ENCODE measurements around the gene PPP1R37.
"Not testable (repeated sequence)": the region's sequence is repeated elsewhere in the genome, so short reads cannot be mapped to it uniquely, and the experiment has no call there.

The PPP1R37 gene

DNA sequence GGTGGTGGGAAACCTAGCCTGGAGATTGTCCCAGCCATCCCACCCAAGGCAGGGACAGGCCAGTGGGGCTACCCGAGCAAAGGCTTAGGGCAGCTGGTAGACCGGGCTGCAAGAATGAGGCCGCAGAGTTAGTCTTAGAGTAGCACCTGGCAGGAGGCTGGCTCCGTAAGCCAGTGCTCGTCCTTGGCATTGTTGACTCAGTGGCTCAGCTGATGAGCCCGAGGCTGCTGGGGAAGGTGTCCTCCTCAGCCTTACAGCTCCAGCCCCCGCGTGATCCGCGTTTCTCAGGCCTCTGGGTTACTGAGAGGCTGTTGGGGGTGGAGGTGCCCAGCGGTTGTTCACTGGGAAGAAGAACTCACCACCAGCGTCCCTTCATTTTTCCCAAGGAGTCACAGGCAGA lies 24.7 kb downstream of the PPP1R37 start:
- no CpG with 5 or more reads among the region's 12 CpGs for WGBS, 2 donors (ENCODE audit: extremely low coverage in 2 of 2, insufficient read length in 2 of 2, insufficient replicate concordance in 1 of 2)
- H3K4me2 ChIP-seq (ENCODE audit: insufficient read depth, low read length, poor library complexity, severe bottlenecking), result no peak overlapping the region
- H3K4me1 ChIP-seq (ENCODE audit: control insufficient read depth in 2 of 2, insufficient read depth in 1 of 2, low read depth in 1 of 2, low read length in 2 of 2), result peaks cover 16 to 21% of the 10 kb centered on the region in 2 donors
- H3K14ac ChIP-seq (ENCODE audit: low read length), result peak overlapping the region; percentile 38
- H3K9me3 ChIP-seq (replicated peaks in 1 of 2; ENCODE audit: control insufficient read depth in 2 of 2, insufficient read depth in 1 of 2, low read depth in 1 of 2, low read length in 2 of 2), result peaks cover 0 to 2% of the 10 kb centered on the region in 2 donors
- H3K27ac ChIP-seq (replicated peaks; ENCODE audit: low read length), result no peak overlapping the region
- H2AK5ac ChIP-seq (ENCODE audit: low read depth, low read length), result peak overlapping the region; percentile 88
- no peak overlapping the region for H2BK5ac ChIP-seq (ENCODE audit: low read length)
- no peak for DNase-seq (ENCODE audit: low spot score)
- H2BK120ac ChIP-seq (ENCODE audit: low read depth, low read length), result no peak overlapping the region
- no peaks in the 10 kb centered on the region for H3K27me3 ChIP-seq (ENCODE audit: control insufficient read depth in 3 of 3, insufficient read depth in 3 of 3, low read depth in 1 of 3, low read length in 3 of 3)
- H2BK15ac ChIP-seq (ENCODE audit: low read length), result no peak overlapping the region
- no peak overlapping the region for H4K8ac ChIP-seq (ENCODE audit: low read depth, low read length)
- H2AFZ ChIP-seq (ENCODE audit: low read length), result no peak overlapping the region
- no peak overlapping the region for H3K4ac ChIP-seq (ENCODE audit: low read length)
- H3K23ac ChIP-seq (ENCODE audit: low read depth, low read length, poor library complexity), result peak overlapping the region; percentile 55
- peaks cover 39% of the 10 kb centered on the region for H3K79me1 ChIP-seq (ENCODE audit: low read depth, low read length)
- no peak overlapping the region for H2BK12ac ChIP-seq (ENCODE audit: low read length)
- peak overlapping the region; percentile 38 for H3K18ac ChIP-seq (ENCODE audit: low read length)
- H4K91ac ChIP-seq (ENCODE audit: low read depth, low read length, poor library complexity), result no peak overlapping the region
- H3K9ac ChIP-seq (ENCODE audit: low read depth, low read length, poor library complexity), result peak overlapping the region; percentile 44
- H3K36me3 ChIP-seq (replicated peaks in 1 of 2; ENCODE audit: control insufficient read depth in 2 of 2, insufficient read depth in 2 of 2, low read length in 2 of 2), result no peaks in the 10 kb centered on the region
- no peak overlapping the region for H3K4me3 ChIP-seq (ENCODE audit: low read length in 2 of 2)

DNA sequence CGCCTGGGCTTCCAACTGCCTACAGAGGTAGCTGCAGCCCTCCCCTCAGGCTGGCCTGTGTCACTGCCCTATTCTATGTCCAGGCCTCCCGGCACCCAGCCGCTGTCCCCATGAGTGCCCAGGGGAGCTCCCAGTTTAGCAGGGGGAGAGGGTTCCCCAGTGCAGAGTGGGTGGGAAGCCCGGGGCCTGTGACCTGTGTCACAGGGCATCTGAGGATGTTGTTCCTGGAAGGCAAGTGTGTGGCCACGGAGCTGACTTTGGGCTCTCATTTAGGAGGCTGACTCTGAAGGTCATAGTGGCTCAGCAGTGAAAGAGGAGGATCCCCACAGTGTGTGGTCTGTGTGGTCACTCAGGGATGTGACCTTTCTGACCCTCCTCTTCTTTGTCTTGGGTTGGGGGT lies 25.1 kb downstream of the PPP1R37 start:
- no peak overlapping the region for H2BK5ac ChIP-seq (ENCODE audit: low read length)
- H3K4me3 ChIP-seq (ENCODE audit: low read length in 2 of 2), result no peak overlapping the region
- peaks cover 0 to 2% of the 10 kb centered on the region in 2 donors for H3K9me3 ChIP-seq (replicated peaks in 1 of 2; ENCODE audit: control insufficient read depth in 2 of 2, insufficient read depth in 1 of 2, low read depth in 1 of 2, low read length in 2 of 2)
- H3K36me3 ChIP-seq (replicated peaks in 1 of 2; ENCODE audit: control insufficient read depth in 2 of 2, insufficient read depth in 2 of 2, low read length in 2 of 2), result no peaks in the 10 kb centered on the region
- H3K4me1 ChIP-seq (ENCODE audit: control insufficient read depth in 2 of 2, insufficient read depth in 1 of 2, low read depth in 1 of 2, low read length in 2 of 2), result peaks cover 16 to 21% of the 10 kb centered on the region in 2 donors
- no peak overlapping the region for H2AK5ac ChIP-seq (ENCODE audit: low read depth, low read length)
- no peak overlapping the region for H4K91ac ChIP-seq (ENCODE audit: low read depth, low read length, poor library complexity)
- H3K27ac ChIP-seq (replicated peaks; ENCODE audit: low read length), result no peak overlapping the region
- no peak overlapping the region for H3K4me2 ChIP-seq (ENCODE audit: insufficient read depth, low read length, poor library complexity, severe bottlenecking)
- no peaks in the 10 kb centered on the region for H3K27me3 ChIP-seq (ENCODE audit: control insufficient read depth in 3 of 3, insufficient read depth in 3 of 3, low read depth in 1 of 3, low read length in 3 of 3)
- WGBS, 2 donors (ENCODE audit: extremely low coverage in 2 of 2, insufficient read length in 2 of 2, insufficient replicate concordance in 1 of 2), result no CpG with 5 or more reads among the region's 5 CpGs
- H3K9ac ChIP-seq (ENCODE audit: low read depth, low read length, poor library complexity), result no peak overlapping the region
- H2BK15ac ChIP-seq (ENCODE audit: low read length), result no peak overlapping the region
- H2BK12ac ChIP-seq (ENCODE audit: low read length), result no peak overlapping the region
- H3K18ac ChIP-seq (ENCODE audit: low read length), result no peak overlapping the region
- no peak for DNase-seq (ENCODE audit: low spot score)
- no peak overlapping the region for H4K8ac ChIP-seq (ENCODE audit: low read depth, low read length)
- no peak overlapping the region for H3K23ac ChIP-seq (ENCODE audit: low read depth, low read length, poor library complexity)
- H3K79me1 ChIP-seq (ENCODE audit: low read depth, low read length), result peaks cover 41% of the 10 kb centered on the region
- peak overlapping the region; percentile 38 for H3K14ac ChIP-seq (ENCODE audit: low read length)
- no peak overlapping the region for H2BK120ac ChIP-seq (ENCODE audit: low read depth, low read length)
- H3K4ac ChIP-seq (ENCODE audit: low read length), result no peak overlapping the region
- H2AFZ ChIP-seq (ENCODE audit: low read length), result no peak overlapping the region

DNA sequence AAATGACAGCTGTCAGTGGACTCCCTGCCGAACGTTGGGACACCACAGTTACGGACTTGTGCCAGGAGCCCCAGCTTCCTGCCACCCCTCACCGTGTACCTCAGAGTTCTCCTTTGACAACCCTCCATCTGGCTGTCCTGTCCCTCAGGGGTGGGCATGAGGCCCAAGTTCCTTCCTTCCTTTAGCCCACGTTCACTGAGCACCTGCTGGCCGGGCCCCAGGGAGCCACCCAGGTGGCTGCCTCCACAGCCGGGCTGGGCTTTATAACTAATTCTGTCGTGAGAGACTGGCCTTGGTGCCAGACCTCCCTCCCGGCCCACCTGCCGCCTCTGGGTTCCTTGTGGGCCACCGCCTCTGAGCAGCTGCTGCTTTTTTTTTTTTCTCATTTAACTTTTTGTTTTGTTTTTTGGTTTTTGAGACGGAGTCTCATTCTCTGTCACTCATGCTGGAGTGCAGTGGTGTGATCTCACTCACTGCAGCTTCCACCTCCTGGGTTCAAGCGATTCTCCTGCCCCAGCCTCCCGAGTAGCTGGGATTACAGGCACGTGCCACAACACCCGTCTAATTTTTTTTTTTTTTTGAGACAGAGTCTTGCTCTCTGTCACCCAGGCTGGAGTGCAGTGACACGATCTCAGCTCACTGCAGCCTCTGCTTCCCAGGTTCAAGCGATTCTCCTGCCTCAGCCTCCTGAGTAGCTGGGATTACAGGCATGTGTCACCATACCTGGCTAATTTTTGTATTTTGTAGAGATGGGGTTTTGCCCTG lies 25.8 kb downstream of the PPP1R37 start:
- not testable (repeated sequence) for H2BK5ac ChIP-seq (ENCODE audit: low read length); H3K23ac ChIP-seq (ENCODE audit: low read depth, low read length, poor library complexity); H3K18ac ChIP-seq (ENCODE audit: low read length); H2BK15ac ChIP-seq (ENCODE audit: low read length); H4K91ac ChIP-seq (ENCODE audit: low read depth, low read length, poor library complexity); H3K27me3 ChIP-seq (ENCODE audit: control insufficient read depth in 3 of 3, insufficient read depth in 3 of 3, low read depth in 1 of 3, low read length in 3 of 3); H4K8ac ChIP-seq (ENCODE audit: low read depth, low read length); H3K9ac ChIP-seq (ENCODE audit: low read depth, low read length, poor library complexity); H3K9me3 ChIP-seq (replicated peaks in 1 of 2; ENCODE audit: control insufficient read depth in 2 of 2, insufficient read depth in 1 of 2, low read depth in 1 of 2, low read length in 2 of 2); H3K4me2 ChIP-seq (ENCODE audit: insufficient read depth, low read length, poor library complexity, severe bottlenecking); H2BK120ac ChIP-seq (ENCODE audit: low read depth, low read length); H3K4ac ChIP-seq (ENCODE audit: low read length); H3K4me3 ChIP-seq (ENCODE audit: low read length in 2 of 2); H3K36me3 ChIP-seq (replicated peaks in 1 of 2; ENCODE audit: control insufficient read depth in 2 of 2, insufficient read depth in 2 of 2, low read length in 2 of 2); H3K14ac ChIP-seq (ENCODE audit: low read length); H3K27ac ChIP-seq (replicated peaks; ENCODE audit: low read length); H2AFZ ChIP-seq (ENCODE audit: low read length); H2AK5ac ChIP-seq (ENCODE audit: low read depth, low read length); DNase-seq (ENCODE audit: low spot score); H2BK12ac ChIP-seq (ENCODE audit: low read length)
- Histone ChIP-seq H3K4me1 (ENCODE audit: control insufficient read depth in 2 of 2, insufficient read depth in 1 of 2, low read depth in 1 of 2, low read length in 2 of 2) (peaks cover 16 to 17% of the 10 kb centered on the region in 2 donors), H3K79me1 (ENCODE audit: low read depth, low read length) (peaks cover 43% of the 10 kb centered on the region)
- WGBS, 2 donors (ENCODE audit: extremely low coverage in 2 of 2, insufficient read length in 2 of 2, insufficient replicate concordance in 1 of 2), result no CpG with 5 or more reads among the region's 18 CpGs

DNA sequence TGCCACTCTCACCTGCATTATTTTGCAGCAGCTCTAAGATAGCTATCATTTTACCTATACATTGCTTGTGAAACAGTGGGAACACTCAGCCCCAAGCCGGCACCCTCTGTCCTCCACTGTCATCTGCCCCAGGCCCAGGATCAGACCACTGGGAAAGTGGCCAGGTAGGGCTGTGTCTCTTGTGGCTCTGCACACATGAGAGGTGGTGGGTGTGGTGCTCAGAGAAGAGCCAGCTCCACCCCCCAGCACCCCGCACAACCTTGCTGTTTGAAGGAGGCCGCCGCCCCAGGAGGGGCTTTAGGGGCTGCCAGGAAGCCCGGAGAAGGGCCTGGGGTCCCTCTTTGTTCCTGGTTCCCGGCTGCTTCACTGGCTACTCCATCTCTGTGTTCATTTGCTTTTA lies 26.6 kb downstream of the PPP1R37 start:
- H2BK12ac ChIP-seq (ENCODE audit: low read length), result no peak overlapping the region
- WGBS, 2 donors (ENCODE audit: extremely low coverage in 2 of 2, insufficient read length in 2 of 2, insufficient replicate concordance in 1 of 2), result no CpG with 5 or more reads among the region's 6 CpGs
- no peak overlapping the region for H4K91ac ChIP-seq (ENCODE audit: low read depth, low read length, poor library complexity)
- H3K18ac ChIP-seq (ENCODE audit: low read length), result no peak overlapping the region
- peaks cover 39% of the 10 kb centered on the region for H3K79me1 ChIP-seq (ENCODE audit: low read depth, low read length)
- H2BK5ac ChIP-seq (ENCODE audit: low read length), result no peak overlapping the region
- H3K4me2 ChIP-seq (ENCODE audit: insufficient read depth, low read length, poor library complexity, severe bottlenecking), result no peak overlapping the region
- H3K27ac ChIP-seq (replicated peaks; ENCODE audit: low read length), result no peak overlapping the region
- DNase-seq (ENCODE audit: low spot score), result no peak
- no peak overlapping the region for H4K8ac ChIP-seq (ENCODE audit: low read depth, low read length)
- H2BK120ac ChIP-seq (ENCODE audit: low read depth, low read length), result no peak overlapping the region
- no peak overlapping the region for H2BK15ac ChIP-seq (ENCODE audit: low read length)
- no peak overlapping the region for H2AK5ac ChIP-seq (ENCODE audit: low read depth, low read length)
- peaks cover 16% of the 10 kb centered on the region in 2 donors for H3K4me1 ChIP-seq (ENCODE audit: control insufficient read depth in 2 of 2, insufficient read depth in 1 of 2, low read depth in 1 of 2, low read length in 2 of 2)
- H3K14ac ChIP-seq (ENCODE audit: low read length), result no peak overlapping the region
- H3K23ac ChIP-seq (ENCODE audit: low read depth, low read length, poor library complexity), result no peak overlapping the region
- H3K27me3 ChIP-seq (ENCODE audit: control insufficient read depth in 3 of 3, insufficient read depth in 3 of 3, low read depth in 1 of 3, low read length in 3 of 3), result no peaks in the 10 kb centered on the region
- H2AFZ ChIP-seq (ENCODE audit: low read length), result no peak overlapping the region
- no peak overlapping the region for H3K9ac ChIP-seq (ENCODE audit: low read depth, low read length, poor library complexity)
- H3K4me3 ChIP-seq (ENCODE audit: low read length in 2 of 2), result no peak overlapping the region
- H3K36me3 ChIP-seq (replicated peaks in 1 of 2; ENCODE audit: control insufficient read depth in 2 of 2, insufficient read depth in 2 of 2, low read length in 2 of 2), result no peaks in the 10 kb centered on the region
- H3K9me3 ChIP-seq (replicated peaks in 1 of 2; ENCODE audit: control insufficient read depth in 2 of 2, insufficient read depth in 1 of 2, low read depth in 1 of 2, low read length in 2 of 2), result peaks cover 0 to 2% of the 10 kb centered on the region in 2 donors
- no peak overlapping the region for H3K4ac ChIP-seq (ENCODE audit: low read length)
